ENCODE data around the gene COPA. TPM values are rescaled to one million over a fixed set of nuclear protein-coding genes. Genes with fewer than 3 reads are reported as not detected.
A peak's percentile ranks its signal among the peaks of the same experiment; 100 is the strongest.

COPA gene
- total RNA-seq, 1 donor: 220 TPM

DNA sequence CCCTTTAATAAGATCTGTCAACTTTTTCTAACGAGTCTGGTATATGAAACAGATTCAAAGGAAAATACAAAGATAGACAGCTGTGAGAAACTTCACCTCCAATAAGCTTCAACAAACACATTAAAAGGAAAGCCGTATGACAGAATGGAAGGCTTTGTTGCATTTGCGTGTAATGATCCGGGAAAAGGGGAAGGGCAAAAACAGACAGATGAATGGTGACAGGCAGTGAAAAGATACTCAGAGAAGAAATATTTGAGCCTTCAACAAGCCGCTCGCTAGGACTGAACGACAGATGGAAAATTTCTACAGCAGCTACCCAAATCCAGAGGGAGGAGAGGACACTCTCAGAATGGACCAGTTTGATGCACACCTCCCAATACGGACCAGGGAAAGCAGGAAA lies 14.9 kb downstream of the COPA start:
- DNase-seq (ENCODE audit: low read depth): no peak
- TF ChIP-seq, protein P1, sequence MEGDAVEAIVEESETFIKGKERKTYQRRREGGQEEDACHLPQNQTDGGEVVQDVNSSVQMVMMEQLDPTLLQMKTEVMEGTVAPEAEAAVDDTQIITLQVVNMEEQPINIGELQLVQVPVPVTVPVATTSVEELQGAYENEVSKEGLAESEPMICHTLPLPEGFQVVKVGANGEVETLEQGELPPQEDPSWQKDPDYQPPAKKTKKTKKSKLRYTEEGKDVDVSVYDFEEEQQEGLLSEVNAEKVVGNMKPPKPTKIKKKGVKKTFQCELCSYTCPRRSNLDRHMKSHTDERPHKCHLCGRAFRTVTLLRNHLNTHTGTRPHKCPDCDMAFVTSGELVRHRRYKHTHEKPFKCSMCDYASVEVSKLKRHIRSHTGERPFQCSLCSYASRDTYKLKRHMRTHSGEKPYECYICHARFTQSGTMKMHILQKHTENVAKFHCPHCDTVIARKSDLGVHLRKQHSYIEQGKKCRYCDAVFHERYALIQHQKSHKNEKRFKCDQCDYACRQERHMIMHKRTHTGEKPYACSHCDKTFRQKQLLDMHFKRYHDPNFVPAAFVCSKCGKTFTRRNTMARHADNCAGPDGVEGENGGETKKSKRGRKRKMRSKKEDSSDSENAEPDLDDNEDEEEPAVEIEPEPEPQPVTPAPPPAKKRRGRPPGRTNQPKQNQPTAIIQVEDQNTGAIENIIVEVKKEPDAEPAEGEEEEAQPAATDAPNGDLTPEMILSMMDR (IDR thresholded peaks at IDR 0.05; ENCODE audit: insufficient read depth, low read length): no peak
- H3K4me3 ChIP-seq (ENCODE audit: low read depth, low read length): no peak overlapping the region

DNA sequence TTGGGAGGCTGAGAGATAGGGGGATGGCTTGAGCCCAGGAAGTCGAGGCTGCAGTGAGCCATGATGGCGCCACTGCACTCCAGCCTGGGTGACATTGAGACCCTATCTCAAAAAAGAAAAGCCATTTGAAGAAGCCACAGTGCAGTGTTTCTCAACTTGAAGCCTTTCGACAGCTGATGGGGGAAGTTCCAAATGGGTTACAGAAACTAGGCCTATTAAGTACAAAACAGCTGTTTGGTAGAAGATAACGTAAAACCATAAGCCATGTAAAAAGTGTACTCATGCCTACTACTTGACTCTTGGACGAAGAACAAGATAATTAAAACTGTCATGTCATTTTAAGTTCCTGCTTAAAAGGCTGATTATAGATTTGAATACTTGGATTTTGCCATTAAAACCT lies 16.6 kb downstream of the COPA start:
- TF ChIP-seq, protein P1 (IDR thresholded peaks at IDR 0.05; ENCODE audit: insufficient read depth, low read length): no peak
- no peak overlapping the region for H3K4me3 ChIP-seq (ENCODE audit: low read depth, low read length)
- DNase-seq (ENCODE audit: low read depth): no peak

DNA sequence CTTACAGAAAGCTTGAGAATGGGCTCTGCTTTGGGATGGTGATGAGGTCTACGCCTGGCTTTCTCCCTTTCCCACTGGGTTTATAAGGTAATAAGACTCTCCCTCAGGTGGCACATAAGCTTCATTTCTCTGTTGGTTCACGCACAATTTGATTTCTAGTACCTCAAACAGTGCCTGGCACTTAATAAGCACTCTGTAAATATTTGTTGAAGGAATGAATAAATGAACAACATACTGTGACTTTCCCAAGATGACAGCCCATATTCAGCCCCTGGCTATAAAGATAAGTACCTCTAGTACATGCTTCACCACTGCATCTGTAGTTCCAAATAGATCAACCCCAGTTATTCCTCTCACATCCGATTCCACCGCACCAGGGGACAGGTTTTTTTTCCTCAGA lies 17.8 kb downstream of the COPA start:
- TF ChIP-seq, protein P1 (IDR thresholded peaks at IDR 0.05; ENCODE audit: insufficient read depth, low read length): no peak
- H3K4me3 ChIP-seq (ENCODE audit: low read depth, low read length): no peak overlapping the region
- no peak for DNase-seq (ENCODE audit: low read depth)

DNA sequence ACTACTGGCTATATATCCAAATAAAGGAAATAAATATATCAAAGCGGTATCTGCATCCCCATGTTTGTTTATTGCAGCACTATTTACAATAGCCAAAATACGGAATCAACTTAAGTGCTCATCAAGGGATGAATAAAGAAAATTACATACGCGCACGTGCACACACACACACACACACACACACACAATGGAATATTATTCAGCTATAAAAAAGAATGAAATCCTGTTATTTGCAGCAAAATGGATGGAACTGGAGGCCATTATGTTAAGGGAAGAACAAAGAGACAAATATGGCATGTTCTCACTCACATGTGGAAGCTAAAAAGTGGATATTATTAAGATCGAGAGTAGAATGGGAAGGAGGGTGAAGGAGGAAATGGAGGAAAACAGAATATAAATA lies 20.2 kb downstream of the COPA start:
- no peak for DNase-seq (ENCODE audit: low read depth)
- H3K4me3 ChIP-seq (ENCODE audit: low read depth, low read length): no peak overlapping the region
- TF ChIP-seq, protein P1 (IDR thresholded peaks at IDR 0.05; ENCODE audit: insufficient read depth, low read length): no peak

DNA sequence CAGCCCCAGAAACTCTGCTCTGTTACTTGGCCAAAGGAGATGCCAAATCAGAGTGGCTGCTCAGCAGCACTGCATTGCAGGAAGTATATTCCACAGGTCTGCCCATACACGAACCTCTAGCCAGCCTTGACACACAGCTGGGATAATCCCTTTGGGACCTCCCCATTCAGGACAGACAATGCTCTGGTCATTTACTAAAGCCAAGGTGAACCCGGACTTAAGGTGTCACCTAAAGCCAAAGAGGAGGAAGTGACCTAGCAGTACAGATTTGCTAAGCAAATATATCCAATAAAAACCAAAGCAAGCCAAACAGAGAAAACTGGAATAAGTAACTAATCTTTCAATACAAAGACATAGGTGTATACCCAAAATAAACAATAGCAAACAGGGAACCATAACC lies 27.7 kb downstream of the COPA start:
- DNase-seq (ENCODE audit: low read depth): no peak
- H3K4me3 ChIP-seq (ENCODE audit: low read depth, low read length): no peak overlapping the region

DNA sequence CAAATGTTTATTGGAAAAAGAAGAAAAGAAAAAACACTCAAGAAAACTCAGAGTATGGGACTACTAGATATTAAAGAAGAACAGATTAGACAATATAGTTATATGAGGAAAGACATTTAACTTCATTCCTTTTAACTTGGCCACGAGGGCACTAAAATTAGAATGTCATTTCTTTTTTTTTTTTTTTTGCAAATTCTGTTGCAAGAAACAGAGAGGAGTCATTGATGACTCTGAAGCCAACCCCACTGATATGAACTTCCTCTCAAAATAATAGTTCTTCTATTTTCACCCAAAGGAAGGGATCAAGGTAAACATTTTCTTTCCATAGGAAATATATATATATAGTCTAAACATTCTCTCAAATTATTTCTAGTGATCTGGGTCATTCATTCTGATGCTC lies 33.5 kb downstream of the COPA start:
- DNase-seq (ENCODE audit: low read depth): no peak
- TF ChIP-seq, protein P1 (IDR thresholded peaks at IDR 0.05; ENCODE audit: insufficient read depth, low read length): no peak
- H3K4me3 ChIP-seq (ENCODE audit: low read depth, low read length): no peak overlapping the region

More for the DNA sequence above, 27.7 kb downstream of the COPA start:
- TF ChIP-seq, protein P1 (IDR thresholded peaks at IDR 0.05; ENCODE audit: insufficient read depth, low read length): no peak

DNA sequence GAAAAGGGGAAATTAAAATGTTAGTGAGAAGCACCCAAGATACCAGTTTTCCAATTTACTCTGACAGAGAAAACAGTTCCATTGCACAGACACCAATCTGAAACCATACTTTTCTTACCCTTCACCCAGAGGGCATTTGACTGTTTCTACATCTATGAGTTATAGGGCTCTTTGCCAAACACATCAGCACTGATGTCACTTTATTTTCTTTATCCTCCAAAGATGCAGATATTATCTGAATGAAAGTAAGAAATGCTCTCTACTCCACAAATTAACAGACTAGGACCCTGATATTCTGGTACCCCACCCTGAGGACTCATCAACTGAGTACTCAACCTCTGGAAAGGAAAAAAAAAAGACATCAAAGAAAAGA lies 33.9 kb downstream of the COPA start:
- TF ChIP-seq, protein P1 (IDR thresholded peaks at IDR 0.05; ENCODE audit: insufficient read depth, low read length): no peak
- H3K4me3 ChIP-seq (ENCODE audit: low read depth, low read length): no peak overlapping the region
- peak; percentile 45 for DNase-seq (ENCODE audit: low read depth)
